A549 (cell line): ENCODE measurements around the gene FLT3LG. TPM values are rescaled to one million over a fixed set of nuclear protein-coding genes. Genes with fewer than 3 reads are reported as not detected.
A peak's percentile ranks its signal among the peaks of the same experiment; 100 is the strongest.

ENCODE experiments used
- ATAC-seq, 2 experiments: fragments of 200-7000 bp in 1 of 2; fragments of >200 bp in 1 of 2; cut with Nextera tagmentation in 1 of 2; cut with Tn5 transposase in 1 of 2; 3 replicates each; pipeline versions ENCODE4 v1.8.0 to v1.9.1; 2018 to 2020; ENCODE audit warnings: mild to moderate bottlenecking in 1 of 2, moderate library complexity in 1 of 2
- CTCF ChIA-PET: fragments of 300-600 bp; sonication (Branson Sonifier 250); formaldehyde crosslinking; extraction: SDS; loops from one replicate; lab custom pipeline; 2021; ENCODE audit warnings: antibody characterized with exemption, inconsistent platforms; lab: Yijun Ruan, JAX
- POLR2A ChIA-PET: fragments of 350-600 bp; formaldehyde crosslinking; extraction: SDS; loops from one replicate; lab custom pipeline; 2021; ENCODE audit warnings: antibody characterized with exemption, inconsistent platforms; lab: Yijun Ruan, JAX
- DNase-seq, 2 experiments: peaks; one replicate each; pipeline versions ENCODE4 v3.0.0 to v3.0.0-alpha.2; 2011 to 2016; ENCODE audit warnings: low read depth in 1 of 2, low spot score in 1 of 2
- FAIRE-seq: peaks from 2 replicates; lab custom pipeline; 2011; peaks lifted over from hg19 to GRCh38; lab: Jason Lieb, UNC
- H3K27ac ChIP-seq, 2 experiments: fragments of >200 bp; sonication (Bioruptor Twin); formaldehyde crosslinking; 3 replicates each; pipeline ENCODE4 v1.5.1; 2016 to 2017
- H3K4me1 ChIP-seq: fragments of >200 bp; sonication (Bioruptor Twin); formaldehyde crosslinking; 3 replicates; pipeline ENCODE4 v1.6.1; 2016
- H3K4me2 ChIP-seq: fragments of >200 bp; sonication (Bioruptor Twin); formaldehyde crosslinking; 3 replicates; pipeline ENCODE4 v1.6.1; 2016
- H3K4me3 ChIP-seq: fragments of >200 bp; sonication (Bioruptor Twin); formaldehyde crosslinking; 3 replicates; pipeline ENCODE4 v1.5.1; 2016
- H3K9me3 ChIP-seq: fragments of >200 bp; sonication (Bioruptor Twin); formaldehyde crosslinking; 3 replicates; pipeline ENCODE4 v1.6.1; 2016
- CBX8 ChIP-seq: fragments of 200-600 bp; sonication (generic); IDR thresholded peaks from 2 replicates; pipeline ENCODE4 v1.6.1; 2016
- CHD2 ChIP-seq: fragments of 150-350 bp; IDR thresholded peaks from 2 replicates; pipeline ENCODE4 v1.6.1; 2014; ENCODE audit warnings: low read length; ENCODE audit not compliant: partially characterized antibody
- CHD4 ChIP-seq: fragments of 200-600 bp; sonication (generic); IDR thresholded peaks from 2 replicates; pipeline ENCODE4 v1.6.1; 2016; ENCODE audit warnings: antibody characterized with exemption, mild to moderate bottlenecking, borderline replicate concordance
- FOSB ChIP-seq: fragments of 250-450 bp; sonication (Bioruptor Pico); IDR thresholded peaks from 2 replicates; pipeline ENCODE4 v1.5.0; 2020; ENCODE audit warnings: mild to moderate bottlenecking, moderate library complexity
- FOSL2 ChIP-seq, 2 experiments: fragments of 450-650 bp in 1 of 2; fragments of >200 bp in 1 of 2; sonication (Bioruptor Twin) in 1 of 2; formaldehyde crosslinking; IDR thresholded peaks; 2 replicates each; pipeline versions ENCODE4 v1.5.0 to v1.6.1; 2016 to 2020; ENCODE audit warnings: mild to moderate bottlenecking in 1 of 2, moderate library complexity in 1 of 2
- GATA3 ChIP-seq: IDR thresholded peaks from 2 replicates; pipeline ENCODE4 v1.6.1; 2012; ENCODE audit warnings: borderline replicate concordance
- HEYL ChIP-seq: fragments of 250-450 bp; sonication (Bioruptor Pico); IDR thresholded peaks from 2 replicates; pipeline ENCODE4 v1.8.0; 2021; ENCODE audit warnings: mild to moderate bottlenecking, moderate library complexity
- HOXA7 ChIP-seq: fragments of 250-450 bp; sonication (Bioruptor Pico); IDR thresholded peaks from 2 replicates; pipeline ENCODE4 v1.5.0; 2020; ENCODE audit warnings: mild to moderate bottlenecking, moderate library complexity
- HOXB5 ChIP-seq: fragments of 250-450 bp; sonication (Bioruptor Pico); IDR thresholded peaks from 2 replicates; pipeline ENCODE4 v1.5.0; 2020; ENCODE audit warnings: mild to moderate bottlenecking, moderate library complexity
- JUN ChIP-seq, 2 experiments: fragments of >200 bp; sonication (Bioruptor Twin); formaldehyde crosslinking; IDR thresholded peaks; 2 replicates in 1 of 2; 3 replicates in 1 of 2; pipeline ENCODE4 v1.6.1; 2016 to 2017
- KDM1A ChIP-seq: fragments of 200-600 bp; sonication (generic); IDR thresholded peaks from 2 replicates; pipeline ENCODE4 v1.6.1; 2016; ENCODE audit warnings: low read depth, mild to moderate bottlenecking
- MAZ ChIP-seq: fragments of 150-350 bp; IDR thresholded peaks from 2 replicates; pipeline ENCODE4 v1.6.1; 2014; ENCODE audit warnings: antibody characterized with exemption, low read depth, low read length, borderline replicate concordance
- NFE2L2 ChIP-seq: fragments of 150-350 bp; conservative IDR thresholded peaks from 2 replicates; pipeline ENCODE4 v1.6.1; 2014; ENCODE audit warnings: low read length
- PHF8 ChIP-seq: fragments of 200-600 bp; sonication (generic); IDR thresholded peaks from 2 replicates; pipeline ENCODE4 v1.6.1; 2016; ENCODE audit warnings: low read depth, mild to moderate bottlenecking, antibody characterized with exemption, moderate library complexity, borderline replicate concordance
- POLR2A ChIP-seq: IDR thresholded peaks from 2 replicates; pipeline ENCODE4 v1.6.1; 2012; ENCODE audit warnings: mild to moderate bottlenecking, low read length
- RAD21 ChIP-seq, 2 experiments: fragments of >200 bp in 1 of 2; sonication (Bioruptor Twin) in 1 of 2; formaldehyde crosslinking in 1 of 2; IDR thresholded peaks in 1 of 2; conservative IDR thresholded peaks in 1 of 2; 2 replicates in 1 of 2; 3 replicates in 1 of 2; pipeline ENCODE4 v1.6.1; 2012 to 2018; ENCODE audit warnings: inconsistent platforms in 1 of 2
- RNF2 ChIP-seq: fragments of 200-600 bp; sonication (generic); IDR thresholded peaks from 2 replicates; pipeline ENCODE4 v1.6.1; 2016; ENCODE audit warnings: low read depth, mild to moderate bottlenecking, antibody characterized with exemption, moderate library complexity, borderline replicate concordance
- SREBF2 ChIP-seq: fragments of 450-650 bp; IDR thresholded peaks from 2 replicates; pipeline ENCODE4 v1.6.1; 2014; ENCODE audit warnings: mild to moderate bottlenecking, moderate library complexity
- TP53 ChIP-seq: fragments of 250-450 bp; sonication (Bioruptor Pico); IDR thresholded peaks from 2 replicates; pipeline ENCODE4 v1.5.0; 2021; ENCODE audit warnings: mild to moderate bottlenecking, moderate library complexity
- ZC3H11A ChIP-seq: fragments of 450-650 bp; IDR thresholded peaks from 2 replicates; pipeline ENCODE4 v1.6.1; 2014; ENCODE audit warnings: antibody characterized with exemption, mild to moderate bottlenecking
- ZFP36 ChIP-seq: fragments of 450-650 bp; IDR thresholded peaks from 2 replicates; pipeline ENCODE4 v1.6.1; 2014; ENCODE audit warnings: borderline replicate concordance; ENCODE audit not compliant: partially characterized antibody
- WGBS: methylation state at CpG from one replicate; pipeline ENCODE4 v1.1.6; 2017; ENCODE audit errors: missing lambda C conversion rate; 5-methylcytosine and 5-hydroxymethylcytosine counted together
- polyA plus RNA-seq, 4 experiments: library from polyadenylated mRNA; depleted of rRNA in 3 of 4; stranded (reverse); fragments of >200 nt; fragmentation: RNase III in 1 of 4; extraction: RNeasy Plus Mini Kit Qiagen cat#74134 plus additional on column Dnase treatment in 1 of 4; gene quantifications; 2 replicates in 3 of 4; 3 replicates in 1 of 4; pipeline ENCODE4 v1.2.3, GENCODE V29; 2011 to 2017
- TF ChIP-seq, protein P1 (sequence below): fragments of 450-650 bp; IDR thresholded peaks from 2 replicates; pipeline ENCODE4 v1.6.1; 2014; ENCODE audit warnings: antibody characterized with exemption
- TF ChIP-seq, protein P2 (sequence below): fragments of 150-350 bp; IDR thresholded peaks from 2 replicates; pipeline ENCODE4 v1.6.1; 2014; ENCODE audit warnings: low read depth, mild to moderate bottlenecking, low read length

Gene FLT3LG
- polyA plus RNA-seq, 2 of the 4 experiments (the other 2 are of a cell fraction) = 0.58 to 0.99 TPM

DNA sequence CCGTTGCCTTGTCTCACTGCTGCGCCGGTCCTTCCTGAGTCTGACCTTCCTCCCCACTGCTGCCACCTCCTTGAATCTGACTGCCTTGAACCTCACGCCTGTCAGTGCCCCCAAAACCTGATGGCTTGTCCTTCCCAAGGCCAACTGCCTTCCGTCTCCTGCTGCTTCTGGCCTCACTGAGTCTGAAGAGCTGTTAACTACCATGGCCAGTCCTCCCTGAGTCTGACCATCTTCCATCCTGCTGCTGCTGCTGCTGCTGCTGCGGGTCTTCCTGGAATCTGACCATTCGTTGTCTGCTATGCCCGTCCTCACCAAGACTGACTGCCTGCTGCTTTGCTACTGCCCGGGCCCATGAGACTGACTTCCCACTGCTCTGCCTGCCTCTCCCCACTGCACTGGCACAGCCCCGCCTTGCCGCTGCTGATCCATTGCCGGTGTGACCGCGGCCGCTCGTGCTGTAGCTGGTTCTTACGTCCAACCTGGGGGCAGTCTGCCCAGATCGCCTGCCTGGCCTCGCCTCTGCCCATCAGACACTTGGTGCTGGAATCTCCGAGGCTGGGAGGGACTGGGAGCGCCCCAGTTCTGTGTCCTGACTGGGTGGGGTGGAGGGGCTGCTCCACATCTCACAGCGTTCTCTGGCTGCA, 50.9 kb downstream of the FLT3LG start:
- no peak overlapping the region for H3K27ac ChIP-seq
- ATAC-seq = no peak
- no peak overlapping the region for H3K4me3 ChIP-seq
- H3K9me3 ChIP-seq = no peaks in the 10 kb centered on the region
- WGBS = 78% methylated on average over 20 of the region's 22 CpGs
- ChIA-PET CTCF (interaction anchor here (1.1 to 2.7 kb wide), 3 partner anchors 11 to 45 kb away, joined by 6 to 15 read pairs (median 11); no protein-coding TSS in a partner anchor), POLR2A (no interaction called here)
- H3K4me1 ChIP-seq = no peaks in the 10 kb centered on the region
- no peak for FAIRE-seq
- no peak for DNase-seq
- TF ChIP-seq, protein P1, sequence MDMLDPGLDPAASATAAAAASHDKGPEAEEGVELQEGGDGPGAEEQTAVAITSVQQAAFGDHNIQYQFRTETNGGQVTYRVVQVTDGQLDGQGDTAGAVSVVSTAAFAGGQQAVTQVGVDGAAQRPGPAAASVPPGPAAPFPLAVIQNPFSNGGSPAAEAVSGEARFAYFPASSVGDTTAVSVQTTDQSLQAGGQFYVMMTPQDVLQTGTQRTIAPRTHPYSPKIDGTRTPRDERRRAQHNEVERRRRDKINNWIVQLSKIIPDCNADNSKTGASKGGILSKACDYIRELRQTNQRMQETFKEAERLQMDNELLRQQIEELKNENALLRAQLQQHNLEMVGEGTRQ = no peak
- TF ChIP-seq, protein P2, sequence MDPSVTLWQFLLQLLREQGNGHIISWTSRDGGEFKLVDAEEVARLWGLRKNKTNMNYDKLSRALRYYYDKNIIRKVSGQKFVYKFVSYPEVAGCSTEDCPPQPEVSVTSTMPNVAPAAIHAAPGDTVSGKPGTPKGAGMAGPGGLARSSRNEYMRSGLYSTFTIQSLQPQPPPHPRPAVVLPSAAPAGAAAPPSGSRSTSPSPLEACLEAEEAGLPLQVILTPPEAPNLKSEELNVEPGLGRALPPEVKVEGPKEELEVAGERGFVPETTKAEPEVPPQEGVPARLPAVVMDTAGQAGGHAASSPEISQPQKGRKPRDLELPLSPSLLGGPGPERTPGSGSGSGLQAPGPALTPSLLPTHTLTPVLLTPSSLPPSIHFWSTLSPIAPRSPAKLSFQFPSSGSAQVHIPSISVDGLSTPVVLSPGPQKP = no peak
- TF ChIP-seq HEYL (CRISPR knock-in tag) (no peak), FOSB (CRISPR knock-in tag) (no peak), JUN (IDR thresholded peaks at IDR 0.05) (no peak), POLR2A (no peak), HOXA7 (CRISPR knock-in tag) (no peak), ZC3H11A (no peak), CHD4 (no peak), SREBF2 (no peak), TP53 (CRISPR knock-in tag) (no peak), GATA3 (no peak), ZFP36 (no peak), CHD2 (no peak), RNF2 (no peak), HOXB5 (CRISPR knock-in tag) (no peak)
- no peak overlapping the region for H3K4me2 ChIP-seq

DNA sequence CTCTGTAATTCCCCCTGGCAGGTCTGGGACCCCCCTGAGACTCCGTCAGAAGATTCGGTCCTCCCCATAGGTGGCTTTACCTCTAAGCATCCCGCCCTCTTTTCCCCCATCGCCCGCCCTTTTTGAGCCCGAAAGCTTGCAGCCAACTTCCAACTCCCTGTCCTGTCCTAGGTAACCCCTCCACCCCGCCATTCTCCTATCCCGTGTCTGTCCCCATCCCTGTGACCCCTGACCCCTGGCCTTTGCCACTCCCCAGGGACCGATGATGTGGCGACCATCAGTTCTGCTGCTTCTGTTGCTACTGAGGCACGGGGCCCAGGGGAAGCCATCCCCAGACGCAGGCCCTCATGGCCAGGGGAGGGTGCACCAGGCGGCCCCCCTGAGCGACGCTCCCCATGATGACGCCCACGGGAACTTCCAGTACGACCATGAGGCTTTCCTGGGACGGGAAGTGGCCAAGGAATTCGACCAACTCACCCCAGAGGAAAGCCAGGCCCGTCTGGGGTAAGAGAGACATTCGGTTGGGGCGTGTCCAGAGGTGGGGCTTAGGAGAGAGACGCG, 54.3 kb downstream of the FLT3LG start:
- peak overlapping the region; percentile 39; the same call in 2 of the 3 replicates for H3K4me3 ChIP-seq
- POLR2A ChIA-PET = interaction anchor here (1.0 kb wide), 1 partner anchor 36 kb away, joined by 4 read pairs; no protein-coding TSS in a partner anchor
- peak overlapping the region in 1 of 2 experiments; percentile 62; a peak in 2 of 6 replicates for H3K27ac ChIP-seq
- TF ChIP-seq HOXB5 (CRISPR knock-in tag) (no peak), FOSL2 (IDR thresholded peaks at IDR 0.05) (no peak), FOSL2 (CRISPR knock-in tag; IDR thresholded peaks at IDR 0.05) (no peak), RAD21 (conservative IDR thresholded peaks at IDR 0.05 in 1 of 2, IDR thresholded peaks at IDR 0.05 in 1 of 2) (no peak), MAZ (no peak), PHF8 (no peak), HEYL (CRISPR knock-in tag) (no peak), HOXA7 (CRISPR knock-in tag) (no peak), KDM1A (no peak), TP53 (CRISPR knock-in tag) (no peak), CBX8 (no peak), CHD4 (no peak), NFE2L2 (no peak)
- peak overlapping the region; percentile 72 for H3K4me2 ChIP-seq
- 78% methylated on average over 23 of the region's 25 CpGs for WGBS
- H3K9me3 ChIP-seq = no peaks in the 10 kb centered on the region
- peaks cover 3% of the 10 kb centered on the region; the same call in 1 of the 3 replicates for H3K4me1 ChIP-seq
- FAIRE-seq (no peak), ATAC-seq (no peak), DNase-seq (no peak)
- CTCF ChIA-PET = interaction anchor here (0.6 to 2.3 kb wide), 7 partner anchors 9 to 51 kb away, joined by 3 to 17 read pairs (median 5); no protein-coding TSS in a partner anchor
